Lower lobe of right lung (tissue), 2 donors: ENCODE measurements around the gene KIAA2012. TPM values are rescaled to one million over a fixed set of nuclear protein-coding genes. Genes with fewer than 3 reads are reported as not detected.

Experiments
- ATAC-seq, 2 donors: fragments of 200-7000 bp; cut with Tn5 transposase; one replicate each; pipeline ENCODE4 v1.9.1; 2020 to 2022; ENCODE audit warnings: mild to moderate bottlenecking in 2 of 2, moderate library complexity in 2 of 2
- DNase-seq: peaks from one replicate; pipeline ENCODE4 v3.0.0-alpha.2; 2020
- H3K27ac ChIP-seq: fragments of 200-600 bp; one replicate; pipeline ENCODE4 v1.8.0; 2022
- H3K27me3 ChIP-seq: fragments of 200-600 bp; one replicate; pipeline ENCODE4 v1.8.0; 2022; ENCODE audit warnings: low read depth
- H3K36me3 ChIP-seq: fragments of 200-600 bp; one replicate; pipeline ENCODE4 v1.8.0; 2022; ENCODE audit warnings: mild to moderate bottlenecking
- H3K4me1 ChIP-seq: fragments of 200-600 bp; one replicate; pipeline ENCODE4 v1.8.0; 2022
- H3K4me3 ChIP-seq: fragments of 200-600 bp; one replicate; pipeline ENCODE4 v1.8.0; 2022; ENCODE audit warnings: mild to moderate bottlenecking
- H3K9me3 ChIP-seq: fragments of 200-600 bp; one replicate; pipeline ENCODE4 v1.8.0; 2022
- CTCF ChIP-seq: fragments of 200-600 bp; IDR thresholded peaks from one replicate; pipeline ENCODE4 v1.8.0; 2022; ENCODE audit warnings: antibody characterized with exemption, mild to moderate bottlenecking
- intact Hi-C: fragments of 100-400 bp; cut with DNase I; formaldehyde crosslinking; loops from one replicate; pipeline ENCODE4 v1.11.0; 2022
- total RNA-seq: library from RNA; stranded (reverse); fragmentation: NEBNext Ultra II Directional; extraction: Animal tissue kit (Norgen Biotek cat#: 25700); gene quantifications from one replicate; pipeline ENCODE4 v1.2.1, GENCODE V29; 2021
- donor health status: DM: no; HTN: yes; CAD: no; lungs with severe emphysema.

The KIAA2012 gene
- total RNA-seq, 1 donor from 2014 or later, result 2.8 TPM

- Histone ChIP-seq H3K27ac (no peak overlapping the region), H3K9me3 (no peaks in the 10 kb centered on the region), H3K36me3 (no peaks in the 10 kb centered on the region), H3K4me3 (no peak overlapping the region), H3K4me1 (peaks cover 4% of the 10 kb centered on the region), H3K27me3 (no peaks in the 10 kb centered on the region)
- ATAC-seq, result no peak
- DNase-seq, result no peak
- intact Hi-C loops, result no loop called here
- TF ChIP-seq CTCF, result no peak
Observed at GRCh38 chr2:202109139-202109736, 36.2 kb downstream of the KIAA2012 start.

- Histone ChIP-seq H3K27ac (no peak overlapping the region), H3K27me3 (no peaks in the 10 kb centered on the region), H3K36me3 (no peaks in the 10 kb centered on the region), H3K4me1 (peaks cover 6% of the 10 kb centered on the region), H3K4me3 (no peak overlapping the region), H3K9me3 (no peaks in the 10 kb centered on the region)
- ATAC-seq (peak; percentile 37 to 52), DNase-seq (no peak)
- TF ChIP-seq CTCF, result no peak
- intact Hi-C loops, result no loop called here
Observed at GRCh38 chr2:202109737-202110184, 36.7 kb downstream of the KIAA2012 start.

- Histone ChIP-seq H3K36me3 (no peaks in the 10 kb centered on the region), H3K27ac (no peak overlapping the region), H3K4me3 (no peak overlapping the region), H3K9me3 (no peaks in the 10 kb centered on the region), H3K4me1 (peaks cover 14% of the 10 kb centered on the region), H3K27me3 (no peaks in the 10 kb centered on the region)
- intact Hi-C loops, result no loop called here
- no peak for DNase-seq
- no peak for TF ChIP-seq CTCF
- no peak for ATAC-seq
Observed at GRCh38 chr2:202110491-202110890, 37.4 kb downstream of the KIAA2012 start.

- H3K27ac ChIP-seq, result no peak overlapping the region
- no peaks in the 10 kb centered on the region for H3K27me3 ChIP-seq
- no peak for TF ChIP-seq CTCF
- peaks cover 21% of the 10 kb centered on the region for H3K4me1 ChIP-seq
- H3K36me3 ChIP-seq, result no peaks in the 10 kb centered on the region
- no peaks in the 10 kb centered on the region for H3K9me3 ChIP-seq
- intact Hi-C loops, result no loop called here
- no peak overlapping the region for H3K4me3 ChIP-seq
- ATAC-seq (no peak), DNase-seq (no peak)
Observed at GRCh38 chr2:202112041-202112440, 39.0 kb downstream of the KIAA2012 start.

- DNase-seq, result no peak
- Histone ChIP-seq H3K27ac (no peak overlapping the region), H3K4me1 (peaks cover 21% of the 10 kb centered on the region), H3K4me3 (no peak overlapping the region), H3K27me3 (no peaks in the 10 kb centered on the region), H3K9me3 (no peaks in the 10 kb centered on the region), H3K36me3 (no peaks in the 10 kb centered on the region)
- intact Hi-C loops, result no loop called here
- no peak for TF ChIP-seq CTCF
- ATAC-seq, result no peak
Observed at GRCh38 chr2:202113571-202114142, 40.6 kb downstream of the KIAA2012 start.
